GM18511 (cell line): ENCODE data around the gene AKAP5.

Source experiments
- ATAC-seq: cut with Tn5 transposase; IDR thresholded peaks from one replicate; pipeline ENCODE4 v1.9.1; 2021; ENCODE audit warnings: mild to moderate bottlenecking, moderate library complexity; ENCODE audit not compliant: unreplicated experiment

AKAP5 gene

GRCh38 chr14:64459405-64460136 lies 5.7 kb upstream of the AKAP5 start:
- ATAC-seq, result no peak

DNA sequence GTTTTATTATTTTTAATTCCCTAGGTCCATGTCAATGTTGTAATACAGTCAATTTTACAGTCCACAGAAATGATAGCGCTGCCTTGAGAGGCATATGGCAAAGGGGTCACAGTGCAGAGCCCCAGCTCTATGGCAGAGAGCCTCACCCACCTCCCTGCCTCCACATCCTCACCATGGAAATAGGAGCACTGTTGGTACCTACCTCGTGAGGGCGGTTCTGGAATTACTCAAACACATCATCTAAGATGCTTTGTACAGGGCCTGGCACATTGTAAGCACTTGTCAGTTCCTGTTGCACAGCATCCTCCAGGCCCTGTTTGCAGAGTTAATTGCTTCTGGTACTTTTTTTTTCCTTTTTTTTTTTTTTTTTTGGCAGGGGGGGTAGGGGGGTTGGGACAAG lies 4.1 kb upstream of the AKAP5 start:
- ATAC-seq, result no peak

DNA sequence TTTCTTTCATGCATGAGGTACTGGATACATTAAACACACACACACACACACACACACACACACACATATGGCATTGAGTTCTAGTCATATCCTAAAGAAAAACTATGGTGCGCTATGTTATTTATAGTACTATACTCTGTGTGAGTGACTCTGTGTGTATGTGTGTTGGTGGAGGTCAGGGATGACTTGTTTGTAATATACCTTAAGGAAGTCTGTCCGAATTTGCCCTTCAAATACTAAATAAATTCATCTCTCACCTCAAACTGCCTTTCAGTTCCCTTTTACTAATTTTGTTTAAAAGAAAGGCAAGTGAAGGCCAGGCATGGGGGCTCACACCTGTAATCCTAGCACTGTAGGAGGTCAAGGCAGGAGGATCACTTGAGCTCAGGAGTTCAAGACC lies 2.1 kb upstream of the AKAP5 start:
- ATAC-seq, result peak; percentile 48

DNA sequence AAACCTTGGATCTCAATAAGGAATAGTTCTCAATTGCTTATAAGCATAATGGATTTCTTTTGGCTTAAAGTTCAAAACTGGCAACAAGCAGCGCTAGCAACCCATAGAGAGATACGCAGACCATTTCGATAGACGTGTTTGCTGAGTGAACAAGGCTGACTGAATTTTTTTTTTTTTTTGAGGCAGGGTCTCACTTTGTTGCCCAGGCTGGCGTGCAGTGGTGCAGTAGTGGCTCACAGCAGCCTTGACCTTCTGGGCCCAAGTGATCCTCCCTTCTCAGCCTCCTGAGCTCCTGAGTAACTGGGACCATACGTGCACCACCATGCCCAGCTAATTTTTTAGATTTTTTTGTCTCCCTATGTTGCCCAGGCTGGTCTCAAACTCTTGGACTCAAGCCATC lies 1.4 kb upstream of the AKAP5 start:
- no peak for ATAC-seq

- peak; percentile 5 for ATAC-seq
Observed at GRCh38 chr14:64464651-64465050, 648 bp upstream of the AKAP5 start.

DNA sequence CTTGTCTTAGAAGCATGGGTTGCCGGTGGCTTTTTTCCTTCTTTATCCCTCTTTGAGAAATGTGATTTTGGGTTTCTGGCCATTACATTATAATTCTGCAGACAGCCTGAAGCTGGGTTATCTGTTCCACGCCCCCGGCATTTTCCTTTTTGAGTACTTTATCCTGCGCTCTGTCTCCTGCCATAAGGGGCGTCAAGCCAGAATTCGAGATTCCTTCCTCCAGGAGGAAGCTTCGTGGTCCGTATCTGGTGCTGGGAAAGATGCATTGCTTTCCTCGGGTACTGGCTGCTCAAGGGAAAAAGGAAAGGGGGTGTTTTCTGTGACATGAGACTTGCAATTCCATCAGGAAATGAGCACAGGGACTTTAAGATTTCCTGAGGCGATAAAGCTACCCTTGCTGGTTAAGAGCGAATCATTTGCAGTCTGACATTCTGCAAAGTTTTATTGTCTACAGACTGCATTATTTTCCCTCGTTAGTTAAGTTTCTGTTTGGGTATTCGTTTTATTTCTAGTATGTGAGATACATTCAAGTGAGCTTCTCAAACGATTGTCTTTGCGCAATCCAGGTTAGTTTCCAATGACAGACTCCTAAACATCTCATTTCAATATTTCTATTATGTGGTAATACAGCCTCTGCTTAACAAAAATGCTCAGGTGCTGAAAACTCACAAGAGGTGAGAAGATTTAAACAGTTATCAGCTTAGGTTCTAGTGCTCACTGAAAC lies 694 bp downstream of the AKAP5 start:
- peak; percentile 11 for ATAC-seq

DNA sequence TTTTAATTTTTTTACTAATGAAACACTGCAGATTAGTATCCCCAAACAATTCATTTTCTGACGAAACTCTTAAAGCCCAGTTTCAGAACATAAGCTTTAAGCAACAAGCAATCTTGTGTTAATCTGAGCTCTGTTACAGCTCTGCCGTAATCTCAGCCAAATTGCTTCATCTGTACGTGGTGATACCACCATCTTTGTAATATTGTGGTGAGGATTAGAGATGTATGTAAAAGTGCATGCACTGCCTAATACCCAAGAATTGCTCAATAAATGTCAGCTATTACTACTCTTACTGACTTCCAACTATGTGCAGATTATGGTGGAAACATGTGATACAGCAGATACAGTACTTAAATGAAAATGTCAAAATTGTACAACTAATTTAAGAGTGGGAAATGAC lies 1.8 kb downstream of the AKAP5 start:
- ATAC-seq, result no peak

- ATAC-seq, result no peak
Observed at GRCh38 chr14:64467566-64467965, 2.3 kb downstream of the AKAP5 start.

- ATAC-seq, result no peak
Observed at GRCh38 chr14:64468451-64468850, 3.2 kb downstream of the AKAP5 start.

DNA sequence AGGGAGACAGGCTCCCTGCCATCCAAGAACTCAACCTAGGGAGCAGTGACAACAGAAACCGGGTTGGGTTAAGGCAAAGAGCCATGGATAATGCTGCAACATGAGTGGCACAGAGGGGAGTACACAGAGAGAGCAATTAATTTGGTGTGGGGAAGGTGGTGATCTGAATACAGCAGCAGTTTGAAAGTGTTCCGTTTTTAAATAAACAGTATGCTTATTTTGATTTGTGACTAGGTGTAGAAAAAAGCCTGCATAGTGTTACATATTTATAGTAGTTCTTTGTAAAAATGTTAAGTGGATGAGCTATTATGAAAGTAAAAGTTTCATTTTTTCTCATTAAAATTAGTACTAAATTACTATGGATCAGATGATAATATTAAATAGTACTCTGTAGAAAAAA lies 8.7 kb downstream of the AKAP5 start:
- ATAC-seq, result no peak

GRCh38 chr14:64474698-64475097 lies 9.4 kb downstream of the AKAP5 start:
- ATAC-seq, result no peak

- ATAC-seq, result no peak
Observed at GRCh38 chr14:64475585-64476273, 10.4 kb downstream of the AKAP5 start.

DNA sequence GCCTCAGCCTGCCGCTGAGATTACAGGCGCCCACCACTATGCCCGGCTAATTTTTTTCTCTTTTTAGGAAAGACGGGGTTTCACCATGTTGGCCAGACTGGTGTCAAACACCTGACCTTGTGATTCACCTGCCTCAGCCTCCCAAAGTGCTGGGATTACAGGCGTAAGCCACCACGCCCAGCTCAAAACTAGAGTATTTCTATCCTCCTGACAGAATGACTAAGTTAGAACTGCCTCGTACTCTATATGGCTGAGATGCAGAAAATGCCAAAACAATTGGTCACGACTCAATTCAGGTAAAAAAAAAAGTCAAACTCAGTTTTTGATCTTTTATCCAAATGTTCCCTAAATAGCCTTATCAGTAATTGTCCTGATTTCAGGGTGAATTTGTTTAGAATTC lies 11.1 kb downstream of the AKAP5 start:
- ATAC-seq, result no peak

DNA sequence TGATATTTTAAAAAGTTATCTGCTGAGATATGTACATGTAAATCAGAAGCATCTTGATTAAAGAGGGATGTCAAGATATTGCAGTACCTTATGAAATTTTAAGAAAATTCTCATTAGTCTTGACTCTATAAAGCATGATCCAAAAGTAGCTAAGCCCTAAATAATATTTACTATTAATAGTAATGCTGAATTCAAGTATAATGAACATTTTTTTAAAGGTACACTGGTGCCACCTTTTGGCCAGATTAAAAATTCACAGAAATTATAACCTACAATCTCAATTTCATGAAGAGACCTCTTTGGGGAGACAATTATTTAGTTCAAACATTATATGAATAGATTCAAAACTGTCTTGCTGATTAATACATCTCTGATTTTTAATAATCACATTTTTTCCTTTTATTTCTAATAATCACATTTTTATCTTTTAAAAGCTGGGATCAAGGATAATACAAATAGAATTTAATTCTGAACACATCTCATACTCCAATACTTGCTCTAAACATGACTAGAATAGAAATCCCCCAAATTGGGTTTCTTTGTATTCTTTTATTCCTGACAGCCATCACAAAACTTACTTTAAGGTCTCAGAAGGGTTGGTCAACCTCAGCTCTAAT lies 13.4 kb downstream of the AKAP5 start:
- ATAC-seq, result no peak

DNA sequence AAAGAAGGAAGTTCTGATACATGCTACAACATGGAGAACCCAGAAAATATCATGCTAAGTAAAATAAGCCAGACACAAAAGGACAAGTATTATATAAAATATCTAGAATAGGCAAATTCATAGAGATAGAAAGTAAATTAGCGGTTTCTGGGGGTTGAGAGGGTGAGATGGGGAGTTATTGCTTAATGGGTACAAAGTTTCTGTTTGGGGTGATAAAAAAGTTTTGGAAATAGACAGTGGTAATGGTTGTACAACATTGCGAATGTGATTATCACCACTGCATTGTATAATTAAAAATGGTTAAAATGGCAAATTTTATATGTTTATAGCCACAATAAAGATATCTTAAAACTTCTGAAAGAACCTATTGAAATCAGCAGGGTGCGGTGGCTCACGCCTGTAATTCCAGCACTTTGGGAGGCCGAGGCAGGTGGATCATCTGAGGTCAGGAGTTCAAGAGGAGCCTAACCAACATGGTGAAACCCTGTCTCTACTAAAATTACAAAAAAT lies 23.3 kb downstream of the AKAP5 start:
- ATAC-seq, result no peak

- ATAC-seq, result no peak
Observed at GRCh38 chr14:64491637-64492036, 26.3 kb downstream of the AKAP5 start.

DNA sequence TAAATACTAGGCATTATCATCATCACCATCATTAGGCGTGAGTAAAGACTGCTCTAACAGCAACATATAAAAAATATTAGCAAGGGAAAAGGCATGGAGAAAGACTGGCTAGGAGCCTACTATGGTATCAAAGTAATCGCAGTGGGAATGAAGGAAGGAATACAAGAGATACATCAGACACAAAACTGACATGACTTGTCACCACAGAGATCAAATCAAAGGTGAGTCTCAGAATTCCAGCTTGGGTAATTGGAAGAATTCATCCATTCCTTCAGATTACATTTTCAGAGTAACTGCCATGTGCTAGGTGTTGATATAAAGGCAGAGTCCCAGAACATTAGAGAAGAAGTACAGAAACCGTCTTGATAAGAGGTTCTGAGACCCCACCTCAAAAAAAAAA lies 28.2 kb downstream of the AKAP5 start:
- no peak for ATAC-seq

- ATAC-seq, result no peak
Observed at GRCh38 chr14:64495252-64495651, 30.0 kb downstream of the AKAP5 start.

DNA sequence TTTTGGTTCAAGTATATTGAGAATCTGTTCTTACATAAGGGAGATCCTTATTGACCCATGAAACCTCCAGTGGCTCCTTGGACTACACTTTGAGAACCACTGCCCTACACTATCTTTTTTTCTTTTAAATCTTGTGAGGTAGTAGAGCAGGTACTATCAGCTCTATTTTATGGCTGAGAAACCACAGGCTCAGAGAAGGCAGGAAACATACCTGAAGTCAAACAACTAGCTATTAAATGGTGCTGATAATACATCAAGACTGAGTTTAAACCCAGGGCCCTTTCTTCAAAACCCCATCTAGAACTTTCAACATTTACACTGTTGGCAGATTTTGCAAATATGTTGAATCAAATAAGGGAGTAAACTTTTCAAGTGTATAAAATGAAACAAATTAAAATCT lies 31.5 kb downstream of the AKAP5 start:
- ATAC-seq, result no peak

DNA sequence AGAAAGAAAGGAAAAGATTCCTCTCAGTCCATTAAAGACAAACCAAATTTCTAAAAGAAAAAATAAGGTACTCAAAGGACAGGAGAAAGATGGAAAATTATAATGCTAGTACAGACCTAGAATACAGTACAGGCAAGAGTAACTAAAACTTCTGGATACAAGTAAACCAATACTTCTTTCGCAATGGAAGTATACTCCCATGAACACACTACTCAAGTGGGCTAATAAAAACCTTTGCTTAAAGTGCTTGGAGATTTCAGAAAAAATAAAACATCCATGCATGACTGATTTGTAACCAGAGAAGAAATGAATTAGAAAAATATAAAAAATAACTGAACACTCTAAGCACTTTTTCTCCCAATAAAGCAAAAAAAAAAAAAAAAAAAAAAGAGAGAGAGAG lies 34.8 kb downstream of the AKAP5 start:
- no peak for ATAC-seq

DNA sequence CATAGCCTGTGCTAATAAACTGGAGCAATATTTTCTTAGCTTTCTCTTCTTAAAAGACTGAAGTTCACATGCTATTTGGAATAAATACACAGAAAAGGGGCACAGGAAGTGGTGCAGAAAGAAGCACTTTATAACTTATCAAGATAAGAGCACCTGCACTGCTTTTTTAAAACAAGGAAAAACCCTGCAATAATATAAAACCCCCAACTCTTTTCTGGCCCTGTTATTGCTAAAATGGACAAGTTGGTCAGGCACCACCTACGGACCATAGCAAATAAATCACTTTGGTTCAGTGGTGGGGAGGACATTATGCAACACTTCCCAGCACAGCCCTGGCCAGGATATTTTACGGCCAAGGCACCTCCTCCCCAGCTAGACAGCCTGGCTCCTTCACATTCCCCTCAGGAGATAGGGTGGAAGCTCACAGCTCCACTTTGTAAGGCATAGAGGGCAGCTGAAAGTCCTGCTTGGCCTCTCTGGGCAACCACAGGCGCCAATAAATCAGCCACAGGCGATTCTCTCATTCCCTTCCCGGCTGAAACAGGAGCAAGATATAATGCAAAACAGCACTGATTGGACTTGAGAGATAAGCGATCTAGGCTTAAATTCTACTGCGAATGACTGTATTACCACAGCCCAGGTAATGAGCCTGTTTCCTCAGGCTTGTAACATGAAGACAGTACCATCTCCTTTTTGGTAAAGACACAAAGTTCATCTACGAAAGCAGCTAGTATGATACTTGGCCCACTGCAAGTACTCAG lies 36.3 kb downstream of the AKAP5 start:
- no peak for ATAC-seq
